SH-SY5Y (cell line): ENCODE measurements around the gene PAPPA.

Experiments used
- GATA2 ChIP-seq: IDR thresholded peaks from 2 replicates; pipeline ENCODE4 v1.6.1; 2011; ENCODE audit warnings: mild to moderate bottlenecking, low read depth, low read length
- GATA3 ChIP-seq: IDR thresholded peaks from 2 replicates; pipeline ENCODE4 v1.6.1; 2011; ENCODE audit warnings: low read depth, mild to moderate bottlenecking, low read length, moderate library complexity

GRCh38 chr9:116191576-116192415, 38.2 kb downstream of the PAPPA start:
- TF ChIP-seq GATA2 (no peak), GATA3 (no peak)
